DMS79 treated with DMSO at 0.1 percent for 48 hours (cell line): ENCODE measurements around the gene MED25.
A peak's percentile ranks its signal among the peaks of the same experiment; 100 is the strongest.

Source experiments
- DNase-seq: peaks from one replicate; lab custom pipeline; 2025; lab: John Stamatoyannopoulos, UW

MED25 gene

GRCh38 chr19:49844138-49845095, 26.3 kb downstream of the MED25 start:
- no peak for DNase-seq

GRCh38 chr19:49845414-49845813, 27.3 kb downstream of the MED25 start:
- no peak for DNase-seq

GRCh38 chr19:49846408-49846807, 28.3 kb downstream of the MED25 start:
- no peak for DNase-seq

GRCh38 chr19:49847731-49848696, 29.9 kb downstream of the MED25 start:
- DNase-seq = no peak

GRCh38 chr19:49848938-49849337, 30.8 kb downstream of the MED25 start:
- DNase-seq = no peak

- no peak for DNase-seq
These were observed 31.5 kb downstream of the MED25 start for GRCh38 chr19:49849433-49850220.

GRCh38 chr19:49850221-49850486, 32.1 kb downstream of the MED25 start:
- no peak for DNase-seq

GRCh38 chr19:49850487-49851342, 32.6 kb downstream of the MED25 start, which contains the start of gene PTOV1:
TSS of gene PTOV1 (plus strand) at chr19:49851159.
- peak; percentile 92 for DNase-seq

GRCh38 chr19:49851456-49852259, 33.6 kb downstream of the MED25 start:
- DNase-seq = no peak

GRCh38 chr19:49852631-49853126, 34.6 kb downstream of the MED25 start:
- DNase-seq = no peak

GRCh38 chr19:49853852-49854377, 35.8 kb downstream of the MED25 start:
- no peak for DNase-seq

GRCh38 chr19:49854378-49855263, 36.5 kb downstream of the MED25 start:
- DNase-seq = no peak

- no peak for DNase-seq
These were observed 37.2 kb downstream of the MED25 start for GRCh38 chr19:49855277-49855675.

- DNase-seq = no peak
These were observed 37.8 kb downstream of the MED25 start for GRCh38 chr19:49855676-49856573.

GRCh38 chr19:49856574-49857021, 38.5 kb downstream of the MED25 start:
- no peak for DNase-seq

GRCh38 chr19:49857061-49857837, 39.2 kb downstream of the MED25 start:
- no peak for DNase-seq

- no peak for DNase-seq
These were observed 39.7 kb downstream of the MED25 start for GRCh38 chr19:49857838-49858087.
